ENCODE data around the gene CNOT8.

DNA sequence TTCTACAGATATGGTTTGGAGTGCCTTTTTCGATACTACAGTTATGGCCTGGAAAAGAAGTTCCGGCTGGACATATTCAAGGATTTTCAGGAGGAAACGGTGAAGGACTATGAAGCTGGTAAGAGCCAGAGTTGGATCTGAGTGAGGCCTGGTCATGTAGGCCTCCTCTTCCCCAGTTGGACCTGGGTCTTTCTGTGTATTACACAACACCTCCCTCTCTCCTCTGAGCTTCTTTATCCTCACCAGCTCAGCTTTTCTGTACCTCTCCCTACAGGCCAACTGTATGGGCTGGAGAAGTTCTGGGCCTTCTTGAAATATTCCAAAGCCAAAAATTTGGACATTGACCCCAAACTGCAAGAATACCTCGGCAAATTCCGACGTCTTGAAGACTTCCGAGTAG, 47.2 kb upstream of the CNOT8 start:
- TF ChIP-seq, protein P1, sequence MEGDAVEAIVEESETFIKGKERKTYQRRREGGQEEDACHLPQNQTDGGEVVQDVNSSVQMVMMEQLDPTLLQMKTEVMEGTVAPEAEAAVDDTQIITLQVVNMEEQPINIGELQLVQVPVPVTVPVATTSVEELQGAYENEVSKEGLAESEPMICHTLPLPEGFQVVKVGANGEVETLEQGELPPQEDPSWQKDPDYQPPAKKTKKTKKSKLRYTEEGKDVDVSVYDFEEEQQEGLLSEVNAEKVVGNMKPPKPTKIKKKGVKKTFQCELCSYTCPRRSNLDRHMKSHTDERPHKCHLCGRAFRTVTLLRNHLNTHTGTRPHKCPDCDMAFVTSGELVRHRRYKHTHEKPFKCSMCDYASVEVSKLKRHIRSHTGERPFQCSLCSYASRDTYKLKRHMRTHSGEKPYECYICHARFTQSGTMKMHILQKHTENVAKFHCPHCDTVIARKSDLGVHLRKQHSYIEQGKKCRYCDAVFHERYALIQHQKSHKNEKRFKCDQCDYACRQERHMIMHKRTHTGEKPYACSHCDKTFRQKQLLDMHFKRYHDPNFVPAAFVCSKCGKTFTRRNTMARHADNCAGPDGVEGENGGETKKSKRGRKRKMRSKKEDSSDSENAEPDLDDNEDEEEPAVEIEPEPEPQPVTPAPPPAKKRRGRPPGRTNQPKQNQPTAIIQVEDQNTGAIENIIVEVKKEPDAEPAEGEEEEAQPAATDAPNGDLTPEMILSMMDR (IDR thresholded peaks at IDR 0.05 in 8 of 11, conservative IDR thresholded peaks at IDR 0.05 in 3 of 11): no peak
- TF ChIP-seq POLR2A (IDR thresholded peaks at IDR 0.05): no peak
